K562 (cell line): ENCODE results near the gene HLF. TPM values are rescaled to one million over a fixed set of nuclear protein-coding genes. Genes with fewer than 3 reads are reported as not detected.

ENCODE experiments used
- ATAC-seq: fragments of 200-7000 bp; cut with Tn5 transposase; 3 replicates; pipeline ENCODE4 v1.9.1; 2020; ENCODE audit warnings: moderate library complexity
- BruUV-seq: library from RNA; stranded (reverse); fragments of 400-500 nt; replicated peaks from 2 replicates; lab custom pipeline; 2021; lab: Mats Ljungman, UMichigan
- CTCF ChIA-PET: fragments of 300-600 bp; formaldehyde crosslinking; extraction: SDS; loops from one replicate; lab custom pipeline; 2021; ENCODE audit warnings: low intra/inter-chr PET ratio; lab: Yijun Ruan, JAX
- POLR2A ChIA-PET: fragments of 300-600, 350-650 bp; sonication (Branson Sonifier 250); formaldehyde crosslinking; extraction: SDS; loops from one replicate; lab custom pipeline; 2021; ENCODE audit warnings: antibody characterized with exemption, inconsistent platforms; lab: Yijun Ruan, JAX
- DNase-seq, 4 experiments: peaks; one replicate each; pipeline versions ENCODE4 v3.0.0 to v3.0.0-alpha.2; 2011 to 2018; ENCODE audit warnings: low spot score in 3 of 4, mixed read lengths in 3 of 4; ENCODE audit errors: extremely low read depth in 1 of 4
- FAIRE-seq: peaks from 2 replicates; lab custom pipeline; 2011; peaks lifted over from hg19 to GRCh38; lab: Jason Lieb, UNC
- H2AFZ ChIP-seq: 2 replicates; pipeline ENCODE4 v1.6.0; 2011; ENCODE audit warnings: low read depth, low read length, control low read depth, inconsistent platforms
- H3K27ac ChIP-seq: fragments of 200-600 bp; 3 replicates; pipeline ENCODE4 v1.8.0; 2011; ENCODE audit warnings: low read depth, mild to moderate bottlenecking, control low read depth, inconsistent platforms, low read length, moderate library complexity, mixed read lengths; ENCODE audit errors: extremely low read depth
- H3K27me3 ChIP-seq, 2 experiments: fragments of 300-600 bp in 1 of 2; 2 replicates in 1 of 2; 3 replicates in 1 of 2; pipeline versions ENCODE4 v1.6.0 to v1.8.0; 2011; ENCODE audit warnings: inconsistent platforms in 2 of 2, low read length in 2 of 2, mild to moderate bottlenecking in 1 of 2, mixed read lengths in 1 of 2, moderate library complexity in 1 of 2; ENCODE audit not compliant: control insufficient read depth in 2 of 2, insufficient read depth in 2 of 2
- H3K36me3 ChIP-seq: fragments of 300-600 bp; 3 replicates; pipeline ENCODE4 v1.8.0; 2011; ENCODE audit warnings: mild to moderate bottlenecking, low read length, inconsistent platforms; ENCODE audit not compliant: control insufficient read depth, insufficient read depth
- H3K4me1 ChIP-seq, 2 experiments: fragments of 200-600 bp in 1 of 2; replicated peaks in 1 of 2; 2 replicates in 1 of 2; 3 replicates in 1 of 2; pipeline versions ENCODE4 v1.5.1 to v1.8.0; 2011; ENCODE audit warnings: inconsistent platforms in 2 of 2, low read length in 2 of 2, mild to moderate bottlenecking in 1 of 2, mixed read lengths in 1 of 2, moderate library complexity in 1 of 2; ENCODE audit not compliant: control insufficient read depth in 2 of 2, insufficient read depth in 2 of 2
- H3K4me2 ChIP-seq: 2 replicates; pipeline ENCODE4 v1.6.1; 2011; ENCODE audit warnings: low read length, control low read depth, inconsistent platforms, mixed read lengths; ENCODE audit not compliant: insufficient read depth
- H3K4me3 ChIP-seq: fragments of 200-600 bp; sonication (generic), shearing (Covaris generic); 2 replicates; pipeline ENCODE4 v1.5.1; 2016; ENCODE audit warnings: control low read depth, inconsistent platforms
- H3K79me2 ChIP-seq: fragments of 200-600 bp; 3 replicates; pipeline ENCODE4 v1.8.0; 2011; ENCODE audit warnings: low read length, inconsistent platforms; ENCODE audit not compliant: control insufficient read depth, insufficient read depth
- H3K9ac ChIP-seq, 2 experiments: 2 replicates each; pipeline versions ENCODE4 v1.6.0 to v1.6.1; 2011; ENCODE audit warnings: low read depth in 2 of 2, low read length in 2 of 2, control low read depth in 1 of 2, inconsistent platforms in 1 of 2, mild to moderate bottlenecking in 1 of 2, mixed read lengths in 1 of 2; ENCODE audit not compliant: insufficient read depth in 1 of 2
- H3K9me1 ChIP-seq: one replicate; pipeline ENCODE4 v1.6.0; 2011; ENCODE audit warnings: inconsistent platforms, mild to moderate bottlenecking, low read length, moderate library complexity; ENCODE audit not compliant: control insufficient read depth, insufficient read depth
- H3K9me3 ChIP-seq: replicated peaks from 2 replicates; pipeline ENCODE4 v1.5.1; 2011; ENCODE audit warnings: low read depth, low read length, inconsistent platforms; ENCODE audit not compliant: control insufficient read depth, insufficient read depth
- H4K20me1 ChIP-seq: replicated peaks from 2 replicates; pipeline ENCODE4 v1.6.1; 2011; ENCODE audit warnings: low read length, inconsistent platforms, mixed read lengths; ENCODE audit not compliant: control insufficient read depth, insufficient read depth
- CAMTA2 ChIP-seq: fragments of 250-450 bp; sonication (Bioruptor Pico); conservative IDR thresholded peaks from 2 replicates; pipeline ENCODE4 v1.5.1; 2022
- CBX5 ChIP-seq: IDR thresholded peaks from 2 replicates; pipeline ENCODE4 v1.6.1; 2014; ENCODE audit warnings: low read depth, borderline replicate concordance
- EP400 ChIP-seq: fragments of 450-650 bp; IDR thresholded peaks from 2 replicates; pipeline ENCODE4 v1.6.1; 2017; ENCODE audit warnings: antibody characterized with exemption, mild to moderate bottlenecking, moderate library complexity
- JUNB ChIP-seq: fragments of 450-650 bp; formaldehyde crosslinking; conservative IDR thresholded peaks from 2 replicates; pipeline ENCODE4 v1.4.0; 2020; ENCODE audit warnings: mild to moderate bottlenecking
- MYC ChIP-seq, 2 experiments: fragments of 250-450 bp in 1 of 2; sonication (Bioruptor Pico) in 1 of 2; IDR thresholded peaks; 2 replicates each; pipeline versions ENCODE4 v1.5.1 to v1.6.1; 2012 to 2021; ENCODE audit warnings: low read depth in 2 of 2, borderline replicate concordance in 1 of 2, improper control_type of control experiment in 1 of 2, low read length in 1 of 2, mild to moderate bottlenecking in 1 of 2, moderate library complexity in 1 of 2
- NFE2 ChIP-seq: IDR thresholded peaks from 2 replicates; pipeline ENCODE4 v1.6.1; 2014; ENCODE audit warnings: antibody characterized with exemption, low read depth
- NONO ChIP-seq, 2 experiments: fragments of 200-400 bp in 1 of 2; fragments of 450-650 bp in 1 of 2; formaldehyde crosslinking in 1 of 2; IDR thresholded peaks; 2 replicates each; pipeline ENCODE4 v1.6.1; 2017; ENCODE audit warnings: low read depth in 2 of 2, mild to moderate bottlenecking in 2 of 2, moderate library complexity in 2 of 2, low read length in 1 of 2
- POLR2A ChIP-seq: fragments of 450-650 bp; conservative IDR thresholded peaks from 2 replicates; pipeline ENCODE4 v1.6.1; 2016
- RBM22 ChIP-seq: fragments of 200-400 bp; formaldehyde crosslinking; IDR thresholded peaks from 2 replicates; pipeline ENCODE4 v1.6.1; 2018; ENCODE audit warnings: low read length, low read depth; ENCODE audit not compliant: poor library complexity, severe bottlenecking
- SRSF7 ChIP-seq: fragments of 200-400 bp; formaldehyde crosslinking; optimal IDR thresholded peaks from 2 replicates; pipeline ENCODE3; 2017; ENCODE audit warnings: mild to moderate bottlenecking, low read depth, low read length
- TAF1 ChIP-seq: IDR thresholded peaks from 2 replicates; pipeline ENCODE4 v1.6.1; 2011; ENCODE audit warnings: mild to moderate bottlenecking, low read length, moderate library complexity; ENCODE audit not compliant: insufficient read depth, control insufficient read depth, severe bottlenecking; ENCODE audit errors: extremely low read depth
- ZNF184 ChIP-seq: sonication (generic); formaldehyde crosslinking; IDR thresholded peaks from 2 replicates; pipeline ENCODE4 v1.5.0; 2020; ENCODE audit warnings: missing genetic modification reagents
- ZNF75A ChIP-seq: fragments of 450-650 bp; formaldehyde crosslinking; IDR thresholded peaks from 2 replicates; pipeline ENCODE4 v1.4.0; 2020; ENCODE audit warnings: mild to moderate bottlenecking
- WGBS: fragments of 100-300 bp; shearing (Covaris generic); methylation state at CpG from one replicate; pipeline ENCODE4 v1.1.6; 2016; ENCODE audit warnings: low coverage, mixed read lengths; ENCODE audit not compliant: insufficient coverage; ENCODE audit errors: missing lambda C conversion rate; 5-methylcytosine and 5-hydroxymethylcytosine counted together
- in situ Hi-C: fragments of 300-500 bp; cut with MboI; formaldehyde crosslinking; loops from 4 replicates; pipeline ENCODE4 v1.15.0; 2018; ENCODE audit warnings: inconsistent platforms, mixed read lengths
- intact Hi-C: fragments of 100-400 bp; cut with micrococcal nuclease; formaldehyde crosslinking; loops from 2 replicates; pipeline ENCODE4 v1.14.2; 2022
- polyA plus RNA-seq, 8 experiments: library from polyadenylated mRNA; depleted of rRNA in 4 of 8; stranded (reverse) in 5 of 8; unstranded in 3 of 8; fragments of >200 nt; fragmentation: Nextera tagmentation in 2 of 8; fragmentation: Illumina TruSeq in 1 of 8; extraction: Ambion mirVana in 2 of 8; extraction: Trizol in 1 of 8; gene quantifications; 2 replicates each; pipeline versions ENCODE4 v1.2.1 to v1.2.3, GENCODE V29; 2011 to 2014; ENCODE audit warnings: inconsistent platforms in 1 of 8, missing spikeins in 1 of 8
- total RNA-seq, 7 experiments: library from RNA; depleted of rRNA in 6 of 7; stranded (reverse); fragments of >200 nt in 6 of 7; fragmentation: Illumina TruSeq in 2 of 7; extraction: Trizol in 2 of 7; gene quantifications; 2 replicates each; pipeline versions ENCODE4 v1.2.1 to v1.2.3, GENCODE V29; 2011 to 2021; ENCODE audit warnings: low replicate concordance in 1 of 7
- TF ChIP-seq, protein P1 (sequence below): fragments of 450-650 bp; formaldehyde crosslinking; conservative IDR thresholded peaks from 2 replicates; pipeline ENCODE4 v1.4.0; 2022; ENCODE audit warnings: mild to moderate bottlenecking, missing genetic modification characterization
- TF ChIP-seq, protein P2 (sequence below): fragments of 450-650 bp; formaldehyde crosslinking; IDR thresholded peaks from 2 replicates; pipeline ENCODE4 v1.4.0; 2020; ENCODE audit warnings: mild to moderate bottlenecking, moderate library complexity
- TF ChIP-seq, protein P3 (sequence below): sonication (generic); formaldehyde crosslinking; IDR thresholded peaks from 2 replicates; pipeline ENCODE4 v1.8.1; 2023; ENCODE audit warnings: missing genetic modification reagents, mild to moderate bottlenecking, borderline replicate concordance

The HLF gene
- total and polyA plus RNA-seq, 9 of the 15 experiments (the other 6 are each of a cell fraction or from before 2014, with no cell fraction given), result 0.03 to 0.24 (median 0.09) TPM

DNA sequence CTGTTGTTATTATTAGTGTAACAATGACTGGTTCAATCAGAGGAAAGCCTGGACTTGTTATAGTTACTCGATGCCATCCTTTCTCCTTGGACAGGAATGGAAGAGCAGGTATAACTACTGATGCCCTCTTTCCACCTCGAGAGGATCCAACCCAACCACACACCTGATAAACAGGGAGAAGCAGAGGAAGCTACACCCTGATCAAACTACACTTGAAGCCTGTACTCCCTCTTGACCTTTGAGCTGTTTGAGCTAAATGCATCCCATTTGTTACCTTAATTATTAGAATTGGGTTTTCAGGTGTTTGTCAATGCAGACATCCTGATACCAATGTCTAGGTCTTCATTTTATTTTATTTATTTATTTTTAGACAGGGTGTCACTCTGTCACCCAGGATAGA lies 23.7 kb upstream of the HLF start:
- ChIA-PET POLR2A (no interaction called here), CTCF (no interaction called here)
- intact Hi-C loops (no loop called here), in situ Hi-C loops (no loop called here)
- no peak overlapping the region for H3K4me2 ChIP-seq
- no peak overlapping the region for H3K9ac ChIP-seq
- H3K9me3 ChIP-seq, result peaks cover 4% of the 10 kb centered on the region; the same call in 1 of the 2 replicates
- H3K36me3 ChIP-seq, result no peaks in the 10 kb centered on the region
- H3K79me2 ChIP-seq, result no peaks in the 10 kb centered on the region
- H3K9me1 ChIP-seq, result no peaks in the 10 kb centered on the region
- no peak overlapping the region for H3K27ac ChIP-seq
- peaks cover 11 to 14% of the 10 kb centered on the region in 2 experiments; a peak in 4 of 5 replicates for H3K4me1 ChIP-seq
- H3K27me3 ChIP-seq, result no peaks in the 10 kb centered on the region; a peak in 1 of 5 replicates
- no peak overlapping the region for H3K4me3 ChIP-seq
- H2AFZ ChIP-seq, result no peak overlapping the region
- ATAC-seq (no peak), FAIRE-seq (no peak), DNase-seq (no peak)
- 0% methylated on average over 2 of the region's 2 CpGs for WGBS
- no TSS peak for BruUV-seq
- H4K20me1 ChIP-seq, result no peaks in the 10 kb centered on the region
- TF ChIP-seq EP400 (no peak), NONO (IDR thresholded peaks at IDR 0.05; ENCODE audit: low read depth in 2 of 2, low read length in 1 of 2) (no peak), NFE2 (no peak), TAF1 (no peak), CBX5 (no peak), ZNF184 (CRISPR knock-in tag) (no peak), ZNF75A (CRISPR knock-in tag) (no peak), POLR2A (no peak), MYC (IDR thresholded peaks at IDR 0.05; ENCODE audit: low read depth, low read length) (no peak), MYC (CRISPR knock-in tag; IDR thresholded peaks at IDR 0.05; ENCODE audit: borderline replicate concordance, low read depth) (no peak), RBM22 (no peak), SRSF7 (no peak), CAMTA2 (no peak), JUNB (CRISPR knock-in tag) (no peak)
- TF ChIP-seq, protein P1, sequence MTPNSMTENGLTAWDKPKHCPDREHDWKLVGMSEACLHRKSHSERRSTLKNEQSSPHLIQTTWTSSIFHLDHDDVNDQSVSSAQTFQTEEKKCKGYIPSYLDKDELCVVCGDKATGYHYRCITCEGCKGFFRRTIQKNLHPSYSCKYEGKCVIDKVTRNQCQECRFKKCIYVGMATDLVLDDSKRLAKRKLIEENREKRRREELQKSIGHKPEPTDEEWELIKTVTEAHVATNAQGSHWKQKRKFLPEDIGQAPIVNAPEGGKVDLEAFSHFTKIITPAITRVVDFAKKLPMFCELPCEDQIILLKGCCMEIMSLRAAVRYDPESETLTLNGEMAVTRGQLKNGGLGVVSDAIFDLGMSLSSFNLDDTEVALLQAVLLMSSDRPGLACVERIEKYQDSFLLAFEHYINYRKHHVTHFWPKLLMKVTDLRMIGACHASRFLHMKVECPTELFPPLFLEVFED (CRISPR knock-in tag), result no peak
- TF ChIP-seq, protein P2, sequence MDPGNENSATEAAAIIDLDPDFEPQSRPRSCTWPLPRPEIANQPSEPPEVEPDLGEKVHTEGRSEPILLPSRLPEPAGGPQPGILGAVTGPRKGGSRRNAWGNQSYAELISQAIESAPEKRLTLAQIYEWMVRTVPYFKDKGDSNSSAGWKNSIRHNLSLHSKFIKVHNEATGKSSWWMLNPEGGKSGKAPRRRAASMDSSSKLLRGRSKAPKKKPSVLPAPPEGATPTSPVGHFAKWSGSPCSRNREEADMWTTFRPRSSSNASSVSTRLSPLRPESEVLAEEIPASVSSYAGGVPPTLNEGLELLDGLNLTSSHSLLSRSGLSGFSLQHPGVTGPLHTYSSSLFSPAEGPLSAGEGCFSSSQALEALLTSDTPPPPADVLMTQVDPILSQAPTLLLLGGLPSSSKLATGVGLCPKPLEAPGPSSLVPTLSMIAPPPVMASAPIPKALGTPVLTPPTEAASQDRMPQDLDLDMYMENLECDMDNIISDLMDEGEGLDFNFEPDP (CRISPR knock-in tag), result no peak
- TF ChIP-seq, protein P3, sequence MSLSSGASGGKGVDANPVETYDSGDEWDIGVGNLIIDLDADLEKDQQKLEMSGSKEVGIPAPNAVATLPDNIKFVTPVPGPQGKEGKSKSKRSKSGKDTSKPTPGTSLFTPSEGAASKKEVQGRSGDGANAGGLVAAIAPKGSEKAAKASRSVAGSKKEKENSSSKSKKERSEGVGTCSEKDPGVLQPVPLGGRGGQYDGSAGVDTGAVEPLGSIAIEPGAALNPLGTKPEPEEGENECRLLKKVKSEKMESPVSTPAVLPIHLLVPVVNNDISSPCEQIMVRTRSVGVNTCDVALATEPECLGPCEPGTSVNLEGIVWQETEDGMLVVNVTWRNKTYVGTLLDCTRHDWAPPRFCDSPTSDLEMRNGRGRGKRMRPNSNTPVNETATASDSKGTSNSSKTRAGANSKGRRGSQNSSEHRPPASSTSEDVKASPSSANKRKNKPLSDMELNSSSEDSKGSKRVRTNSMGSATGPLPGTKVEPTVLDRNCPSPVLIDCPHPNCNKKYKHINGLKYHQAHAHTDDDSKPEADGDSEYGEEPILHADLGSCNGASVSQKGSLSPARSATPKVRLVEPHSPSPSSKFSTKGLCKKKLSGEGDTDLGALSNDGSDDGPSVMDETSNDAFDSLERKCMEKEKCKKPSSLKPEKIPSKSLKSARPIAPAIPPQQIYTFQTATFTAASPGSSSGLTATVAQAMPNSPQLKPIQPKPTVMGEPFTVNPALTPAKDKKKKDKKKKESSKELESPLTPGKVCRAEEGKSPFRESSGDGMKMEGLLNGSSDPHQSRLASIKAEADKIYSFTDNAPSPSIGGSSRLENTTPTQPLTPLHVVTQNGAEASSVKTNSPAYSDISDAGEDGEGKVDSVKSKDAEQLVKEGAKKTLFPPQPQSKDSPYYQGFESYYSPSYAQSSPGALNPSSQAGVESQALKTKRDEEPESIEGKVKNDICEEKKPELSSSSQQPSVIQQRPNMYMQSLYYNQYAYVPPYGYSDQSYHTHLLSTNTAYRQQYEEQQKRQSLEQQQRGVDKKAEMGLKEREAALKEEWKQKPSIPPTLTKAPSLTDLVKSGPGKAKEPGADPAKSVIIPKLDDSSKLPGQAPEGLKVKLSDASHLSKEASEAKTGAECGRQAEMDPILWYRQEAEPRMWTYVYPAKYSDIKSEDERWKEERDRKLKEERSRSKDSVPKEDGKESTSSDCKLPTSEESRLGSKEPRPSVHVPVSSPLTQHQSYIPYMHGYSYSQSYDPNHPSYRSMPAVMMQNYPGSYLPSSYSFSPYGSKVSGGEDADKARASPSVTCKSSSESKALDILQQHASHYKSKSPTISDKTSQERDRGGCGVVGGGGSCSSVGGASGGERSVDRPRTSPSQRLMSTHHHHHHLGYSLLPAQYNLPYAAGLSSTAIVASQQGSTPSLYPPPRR (CRISPR knock-in tag), result no peak
